Uterus (tissue), 4 donors: ENCODE data around the gene SLC39A7. TPM values are rescaled to one million over a fixed set of nuclear protein-coding genes. Genes with fewer than 3 reads are reported as not detected.
"Not testable (repeated sequence)": the region's sequence is repeated elsewhere in the genome, so short reads cannot be mapped to it uniquely, and the experiment has no call there.

Experiments
- DNase-seq, 2 donors: peaks; one replicate each; pipeline ENCODE4 v3.0.0-alpha.2; 2019 to 2020
- H3K27ac ChIP-seq, 2 donors: fragments of 200-600 bp; sonication (generic); 1 replicate in 1 of 2; 2 replicates in 1 of 2; pipeline ENCODE4 v1.5.1; 2016 to 2018
- H3K27me3 ChIP-seq, 2 donors: fragments of 200-600 bp; sonication (generic); one replicate each; pipeline ENCODE4 v1.5.1; 2018 to 2019; ENCODE audit warnings: control low read depth in 1 of 2
- H3K36me3 ChIP-seq, 2 donors: fragments of 200-600 bp; sonication (generic); one replicate each; pipeline ENCODE4 v1.5.1; 2019; ENCODE audit warnings: control low read depth in 1 of 2
- H3K4me1 ChIP-seq, 2 donors: fragments of 200-600 bp; sonication (generic); one replicate each; pipeline ENCODE4 v1.5.1; 2018 to 2019; ENCODE audit warnings: control low read depth in 1 of 2
- H3K4me3 ChIP-seq, 2 donors: fragments of 200-600 bp; sonication (generic); 1 replicate in 1 of 2; 2 replicates in 1 of 2; pipeline ENCODE4 v1.5.1; 2018 to 2019; ENCODE audit warnings: mild to moderate bottlenecking in 1 of 2
- H3K9me3 ChIP-seq, 2 donors: fragments of 200-600 bp; sonication (generic); one replicate each; pipeline ENCODE4 v1.5.1; 2019; ENCODE audit warnings: control low read depth in 1 of 2
- CTCF ChIP-seq, 4 experiments: fragments of 200-600 bp in 2 of 4; fragments of 450-650 bp in 2 of 4; sonication (generic) in 2 of 4; IDR thresholded peaks; one replicate each; pipeline ENCODE4 v1.5.1; 2016 to 2019; ENCODE audit warnings: antibody characterized with exemption in 4 of 4, mild to moderate bottlenecking in 2 of 4, moderate library complexity in 1 of 4
- POLR2A ChIP-seq, 2 donors: fragments of 450-650 bp; IDR thresholded peaks; one replicate each; pipeline ENCODE4 v1.6.1; 2016; ENCODE audit warnings: antibody characterized with exemption in 2 of 2, mild to moderate bottlenecking in 1 of 2, moderate library complexity in 1 of 2
- intact Hi-C: fragments of 100-400 bp; cut with DNase I; formaldehyde crosslinking; loops from one replicate; pipeline ENCODE4 v1.15.1; 2023; ENCODE audit warnings: low total_unique reads
- total RNA-seq, 4 donors: library from RNA; depleted of rRNA in 3 of 4; stranded (reverse); fragments of >200 nt in 3 of 4; gene quantifications; one replicate each; pipeline versions ENCODE4 v1.1.0 to v1.2.4, GENCODE V29; 2014 to 2023
- donor health status: DM: yes; HTN: yes; CAD: no.

The SLC39A7 gene
- total RNA-seq, 4 donors from 2014 or later, result 53.8 to 87.8 (median 57.5) TPM

- no peaks in the 10 kb centered on the region for H3K36me3 ChIP-seq
- no peak for DNase-seq
- no peak for TF ChIP-seq CTCF (IDR thresholded peaks at IDR 0.05)
- TF ChIP-seq POLR2A (IDR thresholded peaks at IDR 0.05), result no peak
- H3K9me3 ChIP-seq, result no peaks in the 10 kb centered on the region
- intact Hi-C loops, result no loop called here
- peak overlapping the region in 1 of 2 donors; percentile 41 for H3K4me3 ChIP-seq
- H3K27me3 ChIP-seq, result no peaks in the 10 kb centered on the region
- no peaks in the 10 kb centered on the region for H3K4me1 ChIP-seq
- H3K27ac ChIP-seq, result peak overlapping the region; percentile 31 to 42
These were observed 13.3 kb downstream of the SLC39A7 start for GRCh38 chr6:33213989-33214335.

- DNase-seq, result no peak
These were observed 14.8 kb downstream of the SLC39A7 start for GRCh38 chr6:33215271-33216116.

GRCh38 chr6:33216117-33216649 lies 15.5 kb downstream of the SLC39A7 start:
- no peak for TF ChIP-seq POLR2A (IDR thresholded peaks at IDR 0.05)
- TF ChIP-seq CTCF (IDR thresholded peaks at IDR 0.05), result no peak
- DNase-seq, result no peak
- H3K4me1 ChIP-seq, result no peaks in the 10 kb centered on the region
- no peak overlapping the region for H3K27ac ChIP-seq
- no peaks in the 10 kb centered on the region for H3K36me3 ChIP-seq
- intact Hi-C loops, result no loop called here
- no peaks in the 10 kb centered on the region for H3K27me3 ChIP-seq
- H3K4me3 ChIP-seq, result no peak overlapping the region
- H3K9me3 ChIP-seq, result no peaks in the 10 kb centered on the region

More at GRCh38 chr6:33215271-33216116, 14.8 kb downstream of the SLC39A7 start:
- Histone ChIP-seq H3K27ac (no peak overlapping the region), H3K4me3 (no peak overlapping the region), H3K9me3 (no peaks in the 10 kb centered on the region), H3K4me1 (no peaks in the 10 kb centered on the region), H3K27me3 (no peaks in the 10 kb centered on the region), H3K36me3 (no peaks in the 10 kb centered on the region)
- intact Hi-C loops, result no loop called here
- TF ChIP-seq POLR2A (IDR thresholded peaks at IDR 0.05), result no peak
- no peak for TF ChIP-seq CTCF (IDR thresholded peaks at IDR 0.05)

DNA sequence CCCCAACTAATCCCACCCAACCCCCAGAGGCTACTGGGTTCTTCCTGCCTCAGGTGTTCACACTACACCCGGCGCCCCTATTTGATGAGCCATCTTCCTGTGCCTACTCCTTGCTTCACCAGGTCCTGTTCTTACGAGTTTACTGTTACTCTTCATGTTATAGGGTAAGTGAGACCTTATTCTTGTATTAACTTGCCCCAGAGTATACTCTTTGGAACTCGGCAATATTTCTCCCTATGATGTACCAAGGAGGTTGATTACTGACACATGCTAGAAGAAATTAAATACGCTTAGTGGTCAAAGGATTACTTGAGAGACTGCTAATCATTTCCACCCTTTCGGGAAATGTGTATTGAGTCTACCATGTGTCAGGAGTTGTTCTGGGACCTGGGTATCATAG lies 16.6 kb downstream of the SLC39A7 start:
- Histone ChIP-seq H3K27ac (no peak overlapping the region), H3K4me3 (no peak overlapping the region), H3K36me3 (no peaks in the 10 kb centered on the region), H3K9me3 (no peaks in the 10 kb centered on the region), H3K27me3 (no peaks in the 10 kb centered on the region), H3K4me1 (no peaks in the 10 kb centered on the region)
- TF ChIP-seq CTCF (IDR thresholded peaks at IDR 0.05), result no peak
- no peak for TF ChIP-seq POLR2A (IDR thresholded peaks at IDR 0.05)
- DNase-seq, result no peak
- intact Hi-C loops, result no loop called here

GRCh38 chr6:33217681-33218080 lies 17.0 kb downstream of the SLC39A7 start:
- Histone ChIP-seq H3K27me3 (no peaks in the 10 kb centered on the region), H3K4me3 (no peak overlapping the region), H3K36me3 (no peaks in the 10 kb centered on the region), H3K27ac (no peak overlapping the region), H3K4me1 (no peaks in the 10 kb centered on the region), H3K9me3 (no peaks in the 10 kb centered on the region)
- no peak for TF ChIP-seq CTCF (IDR thresholded peaks at IDR 0.05)
- TF ChIP-seq POLR2A (IDR thresholded peaks at IDR 0.05), result no peak
- intact Hi-C loops, result no loop called here
- no peak for DNase-seq

- intact Hi-C loops, H3K27me3 ChIP-seq, DNase-seq: not testable (repeated sequence)
These were observed 25.9 kb downstream of the SLC39A7 start for GRCh38 chr6:33226503-33227120.

More at GRCh38 chr6:33226503-33227120, 25.9 kb downstream of the SLC39A7 start:
- not testable (repeated sequence) for H3K9me3 ChIP-seq, H3K4me1 ChIP-seq, H3K4me3 ChIP-seq, H3K36me3 ChIP-seq, H3K27ac ChIP-seq
